H1 (cell line): ENCODE results near the gene COL5A2. TPM values are rescaled to one million over a fixed set of nuclear protein-coding genes. Genes with fewer than 3 reads are reported as not detected.

ENCODE experiments used
- RFX5 ChIP-seq: IDR thresholded peaks from 2 replicates; pipeline ENCODE4 v1.6.1; 2011; ENCODE audit warnings: low read depth, low read length, improper control_type of control experiment, borderline replicate concordance
- polyA plus RNA-seq, 7 experiments: library from polyadenylated mRNA; depleted of rRNA in 3 of 7; stranded (reverse) in 5 of 7; unstranded in 2 of 7; fragments of >200 nt in 5 of 7; fragments of 200-250 nt in 2 of 7; gene quantifications; 1 replicate in 5 of 7; 2 replicates in 1 of 7; 4 replicates in 1 of 7; pipeline versions ENCODE4 v1.2.1 to v1.2.3, GENCODE V29; 2011 to 2013; ENCODE audit warnings: missing spikeins in 2 of 7, mixed read lengths in 2 of 7
- total RNA-seq: library from RNA; stranded (reverse); fragmentation: NEBNext Ultra II Directional; extraction: Animal tissue kit (Norgen Biotek cat#: 25700); gene quantifications from 2 replicates; pipeline ENCODE4 v1.2.1, GENCODE V29; 2021
- TF ChIP-seq, protein P1 (sequence below): fragments of 300-600 bp; sonication (generic); IDR thresholded peaks from 2 replicates; pipeline ENCODE4 v1.7.1; 2012; ENCODE audit warnings: low read length, moderate library complexity, mild to moderate bottlenecking, inconsistent platforms; ENCODE audit not compliant: insufficient replicate concordance

The COL5A2 gene
- total and polyA plus RNA-seq, 2 of the 8 experiments (the other 6 are each of a cell fraction or from before 2014, with no cell fraction given), result 4.7 to 24.2 TPM

DNA sequence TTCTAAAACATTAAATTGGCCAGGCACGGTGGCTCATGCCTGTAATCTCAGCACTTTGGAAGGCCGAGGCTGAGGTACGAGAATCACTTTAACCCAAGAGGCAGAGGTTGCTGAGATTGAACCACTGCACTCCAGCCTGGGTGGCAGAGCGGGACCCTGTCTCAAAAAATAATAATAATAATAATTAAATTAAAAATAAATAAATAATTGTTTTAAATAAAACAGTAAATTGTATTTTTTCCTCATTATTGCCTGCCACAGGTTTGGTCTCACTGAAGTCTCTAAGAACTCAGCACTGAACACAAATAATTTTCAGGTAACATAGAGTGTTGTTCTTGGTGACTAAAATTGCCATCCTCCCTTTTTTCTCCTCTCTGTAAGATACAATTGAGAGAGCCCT lies 19.8 kb downstream of the COL5A2 start (continued):
- TF ChIP-seq, protein P1, sequence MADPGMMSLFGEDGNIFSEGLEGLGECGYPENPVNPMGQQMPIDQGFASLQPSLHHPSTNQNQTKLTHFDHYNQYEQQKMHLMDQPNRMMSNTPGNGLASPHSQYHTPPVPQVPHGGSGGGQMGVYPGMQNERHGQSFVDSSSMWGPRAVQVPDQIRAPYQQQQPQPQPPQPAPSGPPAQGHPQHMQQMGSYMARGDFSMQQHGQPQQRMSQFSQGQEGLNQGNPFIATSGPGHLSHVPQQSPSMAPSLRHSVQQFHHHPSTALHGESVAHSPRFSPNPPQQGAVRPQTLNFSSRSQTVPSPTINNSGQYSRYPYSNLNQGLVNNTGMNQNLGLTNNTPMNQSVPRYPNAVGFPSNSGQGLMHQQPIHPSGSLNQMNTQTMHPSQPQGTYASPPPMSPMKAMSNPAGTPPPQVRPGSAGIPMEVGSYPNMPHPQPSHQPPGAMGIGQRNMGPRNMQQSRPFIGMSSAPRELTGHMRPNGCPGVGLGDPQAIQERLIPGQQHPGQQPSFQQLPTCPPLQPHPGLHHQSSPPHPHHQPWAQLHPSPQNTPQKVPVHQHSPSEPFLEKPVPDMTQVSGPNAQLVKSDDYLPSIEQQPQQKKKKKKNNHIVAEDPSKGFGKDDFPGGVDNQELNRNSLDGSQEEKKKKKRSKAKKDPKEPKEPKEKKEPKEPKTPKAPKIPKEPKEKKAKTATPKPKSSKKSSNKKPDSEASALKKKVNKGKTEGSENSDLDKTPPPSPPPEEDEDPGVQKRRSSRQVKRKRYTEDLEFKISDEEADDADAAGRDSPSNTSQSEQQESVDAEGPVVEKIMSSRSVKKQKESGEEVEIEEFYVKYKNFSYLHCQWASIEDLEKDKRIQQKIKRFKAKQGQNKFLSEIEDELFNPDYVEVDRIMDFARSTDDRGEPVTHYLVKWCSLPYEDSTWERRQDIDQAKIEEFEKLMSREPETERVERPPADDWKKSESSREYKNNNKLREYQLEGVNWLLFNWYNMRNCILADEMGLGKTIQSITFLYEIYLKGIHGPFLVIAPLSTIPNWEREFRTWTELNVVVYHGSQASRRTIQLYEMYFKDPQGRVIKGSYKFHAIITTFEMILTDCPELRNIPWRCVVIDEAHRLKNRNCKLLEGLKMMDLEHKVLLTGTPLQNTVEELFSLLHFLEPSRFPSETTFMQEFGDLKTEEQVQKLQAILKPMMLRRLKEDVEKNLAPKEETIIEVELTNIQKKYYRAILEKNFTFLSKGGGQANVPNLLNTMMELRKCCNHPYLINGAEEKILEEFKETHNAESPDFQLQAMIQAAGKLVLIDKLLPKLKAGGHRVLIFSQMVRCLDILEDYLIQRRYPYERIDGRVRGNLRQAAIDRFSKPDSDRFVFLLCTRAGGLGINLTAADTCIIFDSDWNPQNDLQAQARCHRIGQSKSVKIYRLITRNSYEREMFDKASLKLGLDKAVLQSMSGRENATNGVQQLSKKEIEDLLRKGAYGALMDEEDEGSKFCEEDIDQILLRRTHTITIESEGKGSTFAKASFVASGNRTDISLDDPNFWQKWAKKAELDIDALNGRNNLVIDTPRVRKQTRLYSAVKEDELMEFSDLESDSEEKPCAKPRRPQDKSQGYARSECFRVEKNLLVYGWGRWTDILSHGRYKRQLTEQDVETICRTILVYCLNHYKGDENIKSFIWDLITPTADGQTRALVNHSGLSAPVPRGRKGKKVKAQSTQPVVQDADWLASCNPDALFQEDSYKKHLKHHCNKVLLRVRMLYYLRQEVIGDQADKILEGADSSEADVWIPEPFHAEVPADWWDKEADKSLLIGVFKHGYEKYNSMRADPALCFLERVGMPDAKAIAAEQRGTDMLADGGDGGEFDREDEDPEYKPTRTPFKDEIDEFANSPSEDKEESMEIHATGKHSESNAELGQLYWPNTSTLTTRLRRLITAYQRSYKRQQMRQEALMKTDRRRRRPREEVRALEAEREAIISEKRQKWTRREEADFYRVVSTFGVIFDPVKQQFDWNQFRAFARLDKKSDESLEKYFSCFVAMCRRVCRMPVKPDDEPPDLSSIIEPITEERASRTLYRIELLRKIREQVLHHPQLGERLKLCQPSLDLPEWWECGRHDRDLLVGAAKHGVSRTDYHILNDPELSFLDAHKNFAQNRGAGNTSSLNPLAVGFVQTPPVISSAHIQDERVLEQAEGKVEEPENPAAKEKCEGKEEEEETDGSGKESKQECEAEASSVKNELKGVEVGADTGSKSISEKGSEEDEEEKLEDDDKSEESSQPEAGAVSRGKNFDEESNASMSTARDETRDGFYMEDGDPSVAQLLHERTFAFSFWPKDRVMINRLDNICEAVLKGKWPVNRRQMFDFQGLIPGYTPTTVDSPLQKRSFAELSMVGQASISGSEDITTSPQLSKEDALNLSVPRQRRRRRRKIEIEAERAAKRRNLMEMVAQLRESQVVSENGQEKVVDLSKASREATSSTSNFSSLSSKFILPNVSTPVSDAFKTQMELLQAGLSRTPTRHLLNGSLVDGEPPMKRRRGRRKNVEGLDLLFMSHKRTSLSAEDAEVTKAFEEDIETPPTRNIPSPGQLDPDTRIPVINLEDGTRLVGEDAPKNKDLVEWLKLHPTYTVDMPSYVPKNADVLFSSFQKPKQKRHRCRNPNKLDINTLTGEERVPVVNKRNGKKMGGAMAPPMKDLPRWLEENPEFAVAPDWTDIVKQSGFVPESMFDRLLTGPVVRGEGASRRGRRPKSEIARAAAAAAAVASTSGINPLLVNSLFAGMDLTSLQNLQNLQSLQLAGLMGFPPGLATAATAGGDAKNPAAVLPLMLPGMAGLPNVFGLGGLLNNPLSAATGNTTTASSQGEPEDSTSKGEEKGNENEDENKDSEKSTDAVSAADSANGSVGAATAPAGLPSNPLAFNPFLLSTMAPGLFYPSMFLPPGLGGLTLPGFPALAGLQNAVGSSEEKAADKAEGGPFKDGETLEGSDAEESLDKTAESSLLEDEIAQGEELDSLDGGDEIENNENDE, result no peak
- no peak for TF ChIP-seq RFX5
- TF ChIP-seq, all 59 proteins: peak for 0
